ENCODE data around the gene FER. TPM values are rescaled to one million over a fixed set of nuclear protein-coding genes. Genes with fewer than 3 reads are reported as not detected.
"Not testable (repeated sequence)": the region's sequence is repeated elsewhere in the genome, so short reads cannot be mapped to it uniquely, and the experiment has no call there.

The FER gene
- total and polyA plus RNA-seq, 12 donors = 1.4 to 21.9 (median 14.9) TPM

DNA sequence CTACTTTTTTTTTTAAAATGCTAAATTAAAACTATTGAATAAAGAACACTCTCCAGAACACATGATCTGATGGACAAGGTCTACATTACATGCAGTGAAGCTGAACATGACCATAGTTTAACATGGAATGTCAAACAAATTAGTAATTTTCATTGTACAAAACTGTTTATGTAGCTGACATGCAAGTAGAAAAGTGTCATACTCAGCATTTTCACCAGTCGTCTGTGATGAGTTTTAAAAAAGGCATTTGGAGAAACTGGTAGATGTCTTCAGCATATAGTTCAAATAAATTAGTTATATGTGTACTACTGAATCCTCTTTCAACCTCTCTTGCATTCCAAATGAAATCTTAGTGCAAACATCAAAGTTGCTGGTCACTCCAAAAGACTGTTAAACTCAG is 301.9 kb downstream of the FER start:
- no peaks in the 10 kb centered on the region for H3K9me3 ChIP-seq
- TF ChIP-seq, protein P1, sequence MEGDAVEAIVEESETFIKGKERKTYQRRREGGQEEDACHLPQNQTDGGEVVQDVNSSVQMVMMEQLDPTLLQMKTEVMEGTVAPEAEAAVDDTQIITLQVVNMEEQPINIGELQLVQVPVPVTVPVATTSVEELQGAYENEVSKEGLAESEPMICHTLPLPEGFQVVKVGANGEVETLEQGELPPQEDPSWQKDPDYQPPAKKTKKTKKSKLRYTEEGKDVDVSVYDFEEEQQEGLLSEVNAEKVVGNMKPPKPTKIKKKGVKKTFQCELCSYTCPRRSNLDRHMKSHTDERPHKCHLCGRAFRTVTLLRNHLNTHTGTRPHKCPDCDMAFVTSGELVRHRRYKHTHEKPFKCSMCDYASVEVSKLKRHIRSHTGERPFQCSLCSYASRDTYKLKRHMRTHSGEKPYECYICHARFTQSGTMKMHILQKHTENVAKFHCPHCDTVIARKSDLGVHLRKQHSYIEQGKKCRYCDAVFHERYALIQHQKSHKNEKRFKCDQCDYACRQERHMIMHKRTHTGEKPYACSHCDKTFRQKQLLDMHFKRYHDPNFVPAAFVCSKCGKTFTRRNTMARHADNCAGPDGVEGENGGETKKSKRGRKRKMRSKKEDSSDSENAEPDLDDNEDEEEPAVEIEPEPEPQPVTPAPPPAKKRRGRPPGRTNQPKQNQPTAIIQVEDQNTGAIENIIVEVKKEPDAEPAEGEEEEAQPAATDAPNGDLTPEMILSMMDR (IDR thresholded peaks at IDR 0.05) = no peak
- H3K4me1 ChIP-seq = peaks cover 0 to 9% (median 0%) of the 10 kb centered on the region in 9 donors
- no peak for ATAC-seq
- H3K4me3 ChIP-seq = no peak overlapping the region
- intact Hi-C loops (cut with DNase I) = no loop called here
- WGBS, 2 donors = 97 to 100% methylated on average over 1 of the region's 1 CpG
- no peaks in the 10 kb centered on the region for H3K27me3 ChIP-seq
- peaks cover 0 to 28% (median 0%) of the 10 kb centered on the region in 9 donors for H3K36me3 ChIP-seq
- no peak overlapping the region for H3K27ac ChIP-seq
- DNase-seq = no peak

DNA sequence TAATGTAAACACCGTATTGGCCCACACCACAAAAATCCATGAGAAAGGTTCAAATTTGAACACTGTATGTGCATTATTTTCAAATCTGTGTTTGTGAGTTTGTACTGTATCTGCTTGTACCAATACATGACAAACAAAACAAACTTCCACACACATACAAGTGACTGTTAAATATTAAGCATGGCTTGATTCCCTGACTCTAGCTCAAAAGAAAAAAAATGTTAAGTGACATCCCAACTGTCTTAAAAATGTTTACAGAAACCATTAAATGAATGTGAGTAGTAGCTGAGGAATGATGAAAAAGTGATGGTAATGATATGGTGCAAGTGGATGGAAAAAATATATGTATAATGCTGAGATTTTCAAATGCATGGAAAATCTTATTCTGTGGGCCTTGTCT is 302.6 kb downstream of the FER start:
- H3K4me1 ChIP-seq; H3K27ac ChIP-seq; H3K4me3 ChIP-seq; intact Hi-C loops (cut with DNase I); ATAC-seq; H3K27me3 ChIP-seq; DNase-seq; H3K9me3 ChIP-seq: not testable (repeated sequence)
- H3K36me3 ChIP-seq = peaks cover 0 to 28% (median 0%) of the 10 kb centered on the region in 9 donors
- 90 to 94% methylated on average over 1 of the region's 1 CpG for WGBS, 2 donors

DNA sequence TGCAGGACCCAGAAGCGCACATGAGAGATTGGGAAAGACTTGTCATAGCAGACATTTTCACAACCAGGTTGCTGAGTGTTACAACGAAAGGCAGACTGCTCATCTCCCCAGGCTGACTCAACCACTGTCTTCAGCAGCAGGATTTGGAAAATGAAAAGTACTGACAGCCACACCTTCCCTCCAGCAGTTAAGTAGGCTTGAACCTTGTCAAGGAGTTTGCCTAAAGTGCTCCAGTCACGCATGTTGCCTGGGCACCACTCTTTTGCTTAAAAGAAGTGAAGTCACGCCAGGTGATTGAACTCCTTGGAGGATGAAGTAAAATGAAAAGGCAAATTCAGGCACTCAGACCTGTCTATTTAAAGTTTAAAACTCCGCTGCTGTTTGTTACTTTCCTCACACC is 304.5 kb downstream of the FER start:
- 95 to 99% methylated on average over 5 of the region's 5 CpGs for WGBS, 2 donors

DNA sequence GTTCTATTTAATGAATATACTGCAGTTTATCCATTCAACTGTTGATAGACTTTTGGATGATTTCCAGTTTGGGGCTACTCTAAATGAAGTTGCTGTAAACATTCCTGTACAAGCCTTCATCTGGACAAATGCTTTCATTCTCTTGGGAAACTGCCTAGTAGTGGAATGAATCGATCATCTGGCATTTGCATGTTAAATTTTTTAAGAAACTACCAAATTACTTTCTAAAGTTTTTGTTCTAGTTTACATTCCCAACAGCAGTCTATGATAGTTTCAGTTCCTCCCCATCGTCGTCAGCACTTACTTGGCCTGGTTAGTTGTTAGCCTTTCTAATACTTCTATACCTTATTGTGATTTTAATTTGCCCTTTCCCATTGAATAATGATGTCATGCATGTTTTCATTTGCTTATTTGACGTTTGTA is 306.3 kb downstream of the FER start:
- Histone ChIP-seq H3K4me1 (peaks cover 0 to 4% (median 0%) of the 10 kb centered on the region in 9 donors), H3K9me3 (peaks cover 0 to 15% (median 0%) of the 10 kb centered on the region in 11 donors), H3K27ac (no peak overlapping the region), H3K4me3 (no peak overlapping the region), H3K36me3 (peaks cover 0 to 12% (median 0%) of the 10 kb centered on the region in 9 donors), H3K27me3 (no peaks in the 10 kb centered on the region)
- ATAC-seq = no peak
- 50 to 58% methylated on average over 4 of the region's 4 CpGs for WGBS, 2 donors
- no peak for DNase-seq
- TF ChIP-seq, protein P1 (IDR thresholded peaks at IDR 0.05) = no peak
- intact Hi-C loops (cut with DNase I) = no loop called here

More for the DNA sequence above, 304.5 kb downstream of the FER start:
- Histone ChIP-seq H3K36me3 (peaks cover 0 to 15% (median 0%) of the 10 kb centered on the region in 9 donors), H3K9me3 (peaks cover 0 to 14% (median 0%) of the 10 kb centered on the region in 11 donors)
- intact Hi-C loops (cut with DNase I); H3K4me3 ChIP-seq; H3K27ac ChIP-seq; DNase-seq; H3K27me3 ChIP-seq; H3K4me1 ChIP-seq; ATAC-seq: not testable (repeated sequence)

DNA sequence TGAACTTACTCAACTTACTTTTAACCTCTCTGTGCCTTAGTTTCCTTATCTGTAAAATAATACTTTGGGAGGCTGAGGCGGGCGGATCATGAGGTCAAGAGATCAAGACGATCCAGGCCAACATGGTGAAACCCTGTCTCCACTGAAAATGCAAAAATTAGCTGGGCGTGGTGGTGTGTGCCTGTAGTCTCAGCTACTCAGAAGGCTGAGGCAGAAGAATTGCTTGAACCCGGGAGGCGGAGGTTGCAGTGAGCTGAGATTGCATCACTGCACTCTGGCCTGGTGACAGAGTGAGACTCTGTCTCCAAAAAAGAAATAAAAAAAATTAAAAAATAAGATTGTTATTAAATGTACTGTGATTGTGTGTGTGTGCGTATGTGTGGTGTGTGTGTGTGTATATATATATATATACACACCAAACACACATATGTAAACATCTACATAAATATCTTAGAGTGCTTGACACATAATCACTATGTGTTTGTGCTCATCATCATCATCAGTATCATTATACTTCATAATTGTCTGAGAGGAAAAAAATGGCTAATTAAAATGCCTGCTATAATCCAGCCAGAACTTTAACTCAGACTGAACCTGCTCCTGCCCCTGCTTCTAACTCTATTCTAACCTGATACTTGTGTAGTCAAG is 312.8 kb downstream of the FER start:
- WGBS, 2 donors = 86 to 91% methylated on average over 7 of the region's 7 CpGs
- no peak for ATAC-seq
- Histone ChIP-seq H3K4me1 (peaks cover 0 to 8% (median 0%) of the 10 kb centered on the region in 9 donors), H3K9me3 (peaks cover 0 to 15% (median 0%) of the 10 kb centered on the region in 11 donors), H3K4me3 (no peak overlapping the region), H3K36me3 (peaks cover 0 to 7% (median 0%) of the 10 kb centered on the region in 9 donors), H3K27ac (no peak overlapping the region), H3K27me3 (no peaks in the 10 kb centered on the region)
- no peak for DNase-seq
- intact Hi-C loops (cut with DNase I) = no loop called here
- TF ChIP-seq, protein P1 (IDR thresholded peaks at IDR 0.05) = no peak

All from heart right ventricle (tissue), 16 donors.